ENCODE data around the gene ZDHHC13.

ZDHHC13 gene

GRCh38 chr11:19116971-19117759 is at the start of gene ZDHHC13:
Gene ZDHHC13 (plus strand): TSS chr11:19117168. CDS start chr11:19117250, 82 bp downstream.
- peak; percentile 91 to 95 (median 95) for DNase-seq

- peak; percentile 68 to 91 (median 90) for DNase-seq
These were observed 45.7 kb upstream of the ZDHHC13 start for GRCh38 chr11:19071255-19071654.

- DNase-seq: peak in 2 of 3 experiments; percentile 18 to 22
These were observed 44.5 kb upstream of the ZDHHC13 start for GRCh38 chr11:19072464-19072863.

GRCh38 chr11:19073454-19074415 is 43.2 kb upstream of the ZDHHC13 start:
- peak in 2 of 3 experiments; percentile 39 to 42 for DNase-seq

GRCh38 chr11:19075636-19076035 is 41.3 kb upstream of the ZDHHC13 start:
- DNase-seq: no peak

GRCh38 chr11:19076744-19077589 is 40.0 kb upstream of the ZDHHC13 start:
- peak; percentile 47 to 81 (median 76) for DNase-seq

GRCh38 chr11:19077965-19078364 is 39.0 kb upstream of the ZDHHC13 start:
- no peak for DNase-seq

- DNase-seq: no peak
These were observed 37.1 kb upstream of the ZDHHC13 start for GRCh38 chr11:19079643-19080440.

GRCh38 chr11:19080579-19080993 is 36.4 kb upstream of the ZDHHC13 start:
- DNase-seq: no peak

- DNase-seq: no peak
These were observed 33.8 kb upstream of the ZDHHC13 start for GRCh38 chr11:19083166-19083565.

- no peak for DNase-seq
These were observed 32.2 kb upstream of the ZDHHC13 start for GRCh38 chr11:19084661-19085315.

- DNase-seq: no peak
These were observed 29.3 kb upstream of the ZDHHC13 start for GRCh38 chr11:19087658-19088057.

GRCh38 chr11:19088791-19089190 is 28.2 kb upstream of the ZDHHC13 start:
- DNase-seq: no peak

- no peak for DNase-seq
These were observed 27.5 kb upstream of the ZDHHC13 start for GRCh38 chr11:19089421-19089820.

GRCh38 chr11:19091366-19091765 is 25.6 kb upstream of the ZDHHC13 start:
- DNase-seq: peak in 1 of 3 experiments; percentile 22

- no peak for DNase-seq
These were observed 24.6 kb upstream of the ZDHHC13 start for GRCh38 chr11:19092342-19092741.

GRCh38 chr11:19092850-19093249 is 24.1 kb upstream of the ZDHHC13 start:
- no peak for DNase-seq

- no peak for DNase-seq
These were observed 23.0 kb upstream of the ZDHHC13 start for GRCh38 chr11:19093976-19094375.

GRCh38 chr11:19094859-19095258 is 22.1 kb upstream of the ZDHHC13 start:
- no peak for DNase-seq

- no peak for DNase-seq
These were observed 17.9 kb upstream of the ZDHHC13 start for GRCh38 chr11:19099093-19099492.

- DNase-seq: no peak
These were observed 16.1 kb upstream of the ZDHHC13 start for GRCh38 chr11:19100885-19101284.
